Measurements from ENCODE around the gene ATF7IP.

Gene ATF7IP

DNA sequence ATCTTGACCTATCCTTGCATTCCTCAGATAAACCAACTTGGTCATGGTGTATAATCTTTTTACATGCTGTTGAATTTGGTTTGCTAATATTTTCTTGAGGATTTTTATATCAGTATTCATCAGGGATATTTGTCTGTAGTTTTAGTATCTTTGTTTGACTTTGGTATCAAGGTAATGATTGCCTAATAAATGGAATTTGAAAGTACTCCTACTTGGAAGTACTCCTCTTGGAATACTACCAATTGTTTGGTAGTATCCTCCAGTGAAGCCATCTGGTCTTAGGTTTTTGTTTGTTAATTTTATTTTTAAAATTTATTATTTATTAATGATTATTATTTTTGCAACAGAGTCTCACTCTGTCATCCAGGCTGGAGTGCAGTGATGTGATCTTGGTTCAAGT lies 85.0 kb downstream of the ATF7IP start:
- H3K27ac ChIP-seq: no peak overlapping the region
- TF ChIP-seq, protein P1, sequence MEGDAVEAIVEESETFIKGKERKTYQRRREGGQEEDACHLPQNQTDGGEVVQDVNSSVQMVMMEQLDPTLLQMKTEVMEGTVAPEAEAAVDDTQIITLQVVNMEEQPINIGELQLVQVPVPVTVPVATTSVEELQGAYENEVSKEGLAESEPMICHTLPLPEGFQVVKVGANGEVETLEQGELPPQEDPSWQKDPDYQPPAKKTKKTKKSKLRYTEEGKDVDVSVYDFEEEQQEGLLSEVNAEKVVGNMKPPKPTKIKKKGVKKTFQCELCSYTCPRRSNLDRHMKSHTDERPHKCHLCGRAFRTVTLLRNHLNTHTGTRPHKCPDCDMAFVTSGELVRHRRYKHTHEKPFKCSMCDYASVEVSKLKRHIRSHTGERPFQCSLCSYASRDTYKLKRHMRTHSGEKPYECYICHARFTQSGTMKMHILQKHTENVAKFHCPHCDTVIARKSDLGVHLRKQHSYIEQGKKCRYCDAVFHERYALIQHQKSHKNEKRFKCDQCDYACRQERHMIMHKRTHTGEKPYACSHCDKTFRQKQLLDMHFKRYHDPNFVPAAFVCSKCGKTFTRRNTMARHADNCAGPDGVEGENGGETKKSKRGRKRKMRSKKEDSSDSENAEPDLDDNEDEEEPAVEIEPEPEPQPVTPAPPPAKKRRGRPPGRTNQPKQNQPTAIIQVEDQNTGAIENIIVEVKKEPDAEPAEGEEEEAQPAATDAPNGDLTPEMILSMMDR (IDR thresholded peaks at IDR 0.05): no peak

DNA sequence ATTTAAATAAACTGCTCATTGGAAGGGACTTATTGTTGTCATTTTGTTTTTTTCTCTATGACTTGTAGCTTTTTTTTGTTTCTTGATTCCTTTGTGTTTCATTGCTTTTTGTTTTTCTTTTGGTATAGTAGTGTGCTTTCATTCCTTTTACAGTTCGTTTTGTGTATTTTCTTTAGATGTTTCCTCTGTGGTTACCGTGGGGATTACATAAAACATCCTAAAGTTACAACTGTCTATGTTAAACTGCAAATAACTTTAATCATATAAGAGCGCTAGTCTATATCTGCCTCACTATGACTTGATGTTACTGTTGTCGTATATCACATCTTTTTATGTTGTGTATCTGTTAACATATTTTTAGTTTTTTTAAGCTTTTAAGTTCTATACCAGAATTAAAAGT lies 86.9 kb downstream of the ATF7IP start:
- H3K27ac ChIP-seq: no peak overlapping the region
- TF ChIP-seq, protein P1 (IDR thresholded peaks at IDR 0.05): no peak
- TF ChIP-seq ZFX (IDR thresholded peaks at IDR 0.05; ENCODE audit: borderline replicate concordance): no peak

DNA sequence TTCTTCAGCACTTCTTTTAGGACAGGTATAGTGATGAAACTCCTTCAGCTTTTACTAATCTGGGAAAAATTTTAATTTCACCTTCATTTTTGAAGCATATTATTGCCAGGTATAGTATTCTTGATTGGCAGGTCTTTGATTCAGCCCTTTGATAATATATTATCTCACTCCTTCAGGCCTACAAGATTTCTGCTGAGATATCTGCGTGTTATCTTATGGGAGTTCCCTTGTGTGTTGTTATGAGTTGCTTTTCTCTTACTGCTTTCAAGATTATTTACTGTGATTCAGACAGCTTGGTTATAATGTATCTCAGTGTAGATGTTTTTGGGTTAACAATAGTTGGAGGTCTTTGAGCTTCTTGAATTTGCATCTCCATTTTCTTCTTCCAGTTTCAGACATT lies 87.4 kb downstream of the ATF7IP start:
- TF ChIP-seq ZFX (IDR thresholded peaks at IDR 0.05; ENCODE audit: borderline replicate concordance): no peak
- TF ChIP-seq, protein P1 (IDR thresholded peaks at IDR 0.05): no peak
- no peak overlapping the region for H3K27ac ChIP-seq

DNA sequence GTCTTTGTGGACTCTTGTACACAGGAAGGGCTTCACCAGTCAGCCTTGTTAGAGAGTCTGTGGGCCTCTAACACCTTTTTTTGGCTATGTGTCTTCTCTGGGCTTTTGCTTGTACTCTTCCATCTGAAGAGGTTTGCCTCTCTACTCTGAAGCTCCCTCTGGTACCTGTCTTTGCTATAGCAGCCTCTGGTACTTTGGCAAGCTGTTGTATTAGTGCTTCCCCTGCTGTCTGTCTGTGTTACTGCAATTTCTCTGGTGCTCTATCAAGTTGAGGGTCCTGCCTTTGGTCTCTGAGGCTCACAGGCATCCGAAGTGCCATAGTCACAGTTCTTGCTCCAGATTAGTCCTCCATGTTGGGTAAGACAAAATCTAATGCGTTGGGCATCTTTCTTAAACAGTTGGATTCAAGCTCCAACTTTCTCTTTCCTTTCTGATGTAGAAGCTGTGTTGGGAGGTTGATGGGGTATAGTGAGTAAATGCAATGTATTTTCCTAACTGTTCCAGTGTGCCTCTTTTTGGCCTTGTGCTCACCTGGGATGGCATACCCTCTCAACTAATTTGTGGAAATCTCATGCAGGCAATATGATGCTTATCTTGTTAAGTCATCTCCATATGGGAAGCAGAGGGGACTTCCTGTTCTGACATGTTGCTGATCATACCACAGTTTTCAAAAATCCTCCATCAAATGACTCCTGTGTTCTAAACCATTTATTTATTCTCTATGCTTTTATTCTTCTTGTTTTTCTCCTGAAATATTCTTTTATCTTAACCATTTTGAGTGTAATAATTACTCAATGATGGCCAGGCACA lies 88.8 kb downstream of the ATF7IP start:
- no peak for TF ChIP-seq ZFX (IDR thresholded peaks at IDR 0.05; ENCODE audit: borderline replicate concordance)
- TF ChIP-seq, protein P1 (IDR thresholded peaks at IDR 0.05): peak; percentile 89
- H3K27ac ChIP-seq: no peak overlapping the region

DNA sequence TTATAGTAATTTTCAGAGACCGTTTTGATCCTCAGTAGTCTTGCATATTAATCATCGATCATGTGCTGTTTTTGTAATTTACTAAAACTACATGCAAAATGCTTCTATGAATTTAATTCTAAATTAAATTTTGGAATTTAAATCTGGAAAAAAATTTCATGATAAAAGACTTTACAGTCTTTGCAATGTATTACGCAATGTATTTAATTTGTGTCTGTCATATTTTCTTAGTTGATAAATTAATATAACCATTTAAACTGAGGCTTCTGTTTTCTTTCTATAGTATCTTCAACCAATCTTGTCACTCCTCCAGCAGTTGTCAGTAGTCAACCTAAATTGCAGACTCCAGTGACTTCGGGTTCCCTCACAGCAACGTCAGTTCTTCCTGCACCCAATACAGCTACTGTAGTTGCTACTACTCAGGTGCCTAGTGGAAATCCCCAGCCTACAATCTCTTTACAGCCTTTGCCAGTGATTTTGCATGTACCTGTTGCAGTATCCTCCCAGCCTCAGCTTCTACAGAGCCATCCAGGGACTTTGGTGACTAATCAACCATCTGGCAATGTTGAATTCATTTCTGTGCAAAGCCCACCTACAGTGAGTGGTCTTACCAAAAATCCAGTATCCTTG lies 94.8 kb downstream of the ATF7IP start:
- H3K27ac ChIP-seq: no peak overlapping the region
- TF ChIP-seq ZFX (IDR thresholded peaks at IDR 0.05; ENCODE audit: borderline replicate concordance): no peak

DNA sequence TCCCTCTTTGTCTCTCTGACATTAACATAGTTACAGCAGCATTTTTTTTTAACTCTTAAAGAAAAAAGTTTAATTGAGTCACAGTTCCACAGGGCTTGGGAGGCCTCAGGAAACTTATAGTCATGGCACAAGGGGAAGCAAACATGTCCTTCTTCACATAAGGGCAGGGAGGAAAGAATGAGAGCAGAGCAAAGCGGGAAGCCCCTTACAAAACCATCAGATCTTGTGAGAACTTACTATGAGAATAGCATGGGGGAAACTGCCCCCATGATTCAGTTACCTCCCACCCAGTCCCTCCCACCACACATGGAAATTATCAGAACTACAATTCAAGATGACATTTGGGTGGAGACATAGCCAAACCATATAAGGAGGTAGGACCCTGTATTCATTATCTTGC lies 106.0 kb downstream of the ATF7IP start:
- TF ChIP-seq ZFX (IDR thresholded peaks at IDR 0.05; ENCODE audit: borderline replicate concordance): no peak
- TF ChIP-seq, protein P1 (IDR thresholded peaks at IDR 0.05): no peak

DNA sequence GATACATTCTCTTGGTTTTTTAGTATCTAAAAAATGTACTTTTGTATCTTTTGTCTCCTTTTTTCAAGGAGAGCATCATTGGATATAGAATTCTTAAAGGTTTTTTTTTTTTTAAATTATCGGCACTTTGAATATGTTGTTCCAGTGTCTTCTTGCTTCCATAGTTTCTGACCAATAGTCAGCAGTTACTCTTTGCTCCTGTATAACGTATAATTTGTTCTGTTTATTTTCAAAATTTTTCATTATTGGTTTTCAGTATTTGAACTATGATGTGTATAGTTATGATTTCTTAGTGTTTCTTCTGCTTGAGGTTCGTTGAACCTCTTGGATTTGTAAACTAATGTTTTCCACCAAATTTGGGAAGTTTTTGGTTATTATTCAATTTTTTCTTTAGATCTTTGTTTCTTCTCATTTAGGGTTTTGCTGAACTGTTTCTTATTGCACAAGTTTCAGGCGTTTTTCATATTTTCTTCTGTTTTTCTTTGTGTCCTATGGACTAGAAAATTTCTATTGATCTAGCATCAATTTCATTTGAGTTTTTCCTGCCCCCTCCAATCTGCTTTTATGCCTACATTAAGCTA lies 108.3 kb downstream of the ATF7IP start:
- no peak overlapping the region for H3K27ac ChIP-seq

More for the DNA sequence above, 106.0 kb downstream of the ATF7IP start:
- H3K27ac ChIP-seq: no peak overlapping the region

More for the DNA sequence above, 108.3 kb downstream of the ATF7IP start:
- TF ChIP-seq, protein P1 (IDR thresholded peaks at IDR 0.05): no peak
- TF ChIP-seq ZFX (IDR thresholded peaks at IDR 0.05; ENCODE audit: borderline replicate concordance): no peak

All from 22Rv1 (cell line).